Measurements from ENCODE around the gene ACSS3. TPM values are rescaled to one million over a fixed set of nuclear protein-coding genes. Genes with fewer than 3 reads are reported as not detected.

ACSS3 gene
- total RNA-seq, 3 donors from 2014 or later: 32.6 to 147 (median 46.5) TPM

DNA sequence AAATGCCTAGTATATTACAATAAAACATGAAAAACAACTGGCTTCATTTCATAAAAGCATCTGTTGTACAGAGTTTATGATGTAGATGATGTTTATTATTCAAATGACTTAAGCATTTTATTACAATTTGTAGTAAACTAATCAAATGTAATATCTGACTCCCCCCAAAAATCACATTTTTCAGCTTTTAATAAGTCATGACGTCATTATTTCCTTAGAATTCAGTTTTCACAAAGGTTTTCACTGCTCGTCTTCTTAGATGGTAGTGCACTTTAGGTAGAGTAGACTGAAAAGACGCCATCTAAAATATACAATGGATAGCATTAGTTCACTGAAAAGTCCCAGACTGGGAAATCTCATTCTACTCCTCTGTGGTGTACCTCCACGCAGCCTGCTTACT, 181.5 kb downstream of the ACSS3 start:
- TF ChIP-seq POLR2A (IDR thresholded peaks at IDR 0.05): no peak
- TF ChIP-seq CTCF (IDR thresholded peaks at IDR 0.05): no peak
- TF ChIP-seq POLR2AphosphoS5 (IDR thresholded peaks at IDR 0.05): no peak
- no peaks in the 10 kb centered on the region for H3K36me3 ChIP-seq
- no peak overlapping the region for H3K4me3 ChIP-seq
- intact Hi-C loops (cut with DNase I; ENCODE audit: low total_unique reads): no loop called here
- H3K27ac ChIP-seq: no peak overlapping the region
- no peaks in the 10 kb centered on the region for H3K4me1 ChIP-seq
- DNase-seq (ENCODE audit: low spot score in 2 of 2): no peak
- no peaks in the 10 kb centered on the region for H3K27me3 ChIP-seq
- H3K9me3 ChIP-seq: no peaks in the 10 kb centered on the region

DNA sequence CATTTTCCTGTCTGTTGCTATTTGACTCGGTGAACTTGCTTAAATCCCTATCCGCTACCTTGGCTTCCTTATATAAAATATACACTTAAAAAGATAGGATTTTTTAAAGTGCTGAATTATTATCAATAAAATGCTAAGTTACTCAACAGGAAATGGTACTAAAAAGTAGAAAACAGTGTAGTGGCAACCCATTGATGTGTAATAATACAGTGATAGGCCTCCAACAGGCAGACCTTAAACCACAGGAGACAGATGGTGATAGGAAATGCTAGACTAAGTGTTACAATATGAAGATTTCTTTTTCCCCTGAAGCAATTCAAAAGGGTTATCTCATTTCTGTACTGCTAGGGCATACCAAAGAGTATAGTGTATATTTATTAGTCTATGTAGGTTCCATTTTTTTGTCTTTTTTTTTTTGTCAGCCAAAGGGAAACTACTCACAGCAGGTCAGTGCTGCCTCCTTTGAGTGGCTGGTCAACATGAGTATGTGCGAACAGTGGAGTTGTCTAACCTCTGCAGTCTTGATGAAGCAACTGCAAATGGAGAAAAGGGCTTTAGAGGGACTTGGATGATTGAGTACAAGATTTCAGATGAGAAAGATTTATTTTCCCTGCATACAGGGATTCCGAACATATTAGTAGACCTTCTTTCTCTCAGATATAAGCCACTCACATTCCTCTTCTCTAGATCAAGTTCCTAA, 183.8 kb downstream of the ACSS3 start:
- no peak overlapping the region for H3K27ac ChIP-seq
- no peaks in the 10 kb centered on the region for H3K4me1 ChIP-seq
- H3K36me3 ChIP-seq: no peaks in the 10 kb centered on the region
- H3K4me3 ChIP-seq: no peak overlapping the region
- H3K9me3 ChIP-seq: no peaks in the 10 kb centered on the region
- H3K27me3 ChIP-seq: no peaks in the 10 kb centered on the region
- no peak for DNase-seq (ENCODE audit: low spot score in 2 of 2)
- no peak for TF ChIP-seq CTCF (IDR thresholded peaks at IDR 0.05)
- no peak for TF ChIP-seq POLR2A (IDR thresholded peaks at IDR 0.05)
- TF ChIP-seq POLR2AphosphoS5 (IDR thresholded peaks at IDR 0.05): no peak
- intact Hi-C loops (cut with DNase I; ENCODE audit: low total_unique reads): no loop called here

- Histone ChIP-seq H3K4me3 (no peak overlapping the region), H3K27me3 (no peaks in the 10 kb centered on the region), H3K36me3 (no peaks in the 10 kb centered on the region), H3K4me1 (no peaks in the 10 kb centered on the region), H3K27ac (no peak overlapping the region), H3K9me3 (no peaks in the 10 kb centered on the region)
- DNase-seq (ENCODE audit: low spot score in 2 of 2): no peak
- intact Hi-C loops (cut with DNase I; ENCODE audit: low total_unique reads): no loop called here
- no peak for TF ChIP-seq POLR2AphosphoS5 (IDR thresholded peaks at IDR 0.05)
- TF ChIP-seq CTCF (IDR thresholded peaks at IDR 0.05): no peak
- TF ChIP-seq POLR2A (IDR thresholded peaks at IDR 0.05): no peak
These were observed 185.2 kb downstream of the ACSS3 start for GRCh38 chr12:81263072-81263471.

GRCh38 chr12:81270385-81270784, 192.5 kb downstream of the ACSS3 start:
- TF ChIP-seq CTCF (IDR thresholded peaks at IDR 0.05) (no peak), POLR2AphosphoS5 (IDR thresholded peaks at IDR 0.05) (no peak), POLR2A (IDR thresholded peaks at IDR 0.05) (no peak)
- Histone ChIP-seq H3K27ac (no peak overlapping the region), H3K4me1 (no peaks in the 10 kb centered on the region), H3K4me3 (no peak overlapping the region), H3K9me3 (no peaks in the 10 kb centered on the region), H3K27me3 (no peaks in the 10 kb centered on the region), H3K36me3 (no peaks in the 10 kb centered on the region)
- intact Hi-C loops (cut with DNase I; ENCODE audit: low total_unique reads): loop anchor here (5.0 kb wide), 1 partner anchor 537 kb away; no protein-coding TSS in a partner anchor
- no peak for DNase-seq (ENCODE audit: low spot score in 2 of 2)

GRCh38 chr12:81274637-81275529, 197.0 kb downstream of the ACSS3 start:
- DNase-seq (ENCODE audit: low spot score in 2 of 2): no peak
- Histone ChIP-seq H3K4me1 (no peaks in the 10 kb centered on the region), H3K36me3 (no peaks in the 10 kb centered on the region), H3K9me3 (no peaks in the 10 kb centered on the region), H3K27ac (no peak overlapping the region), H3K4me3 (no peak overlapping the region), H3K27me3 (no peaks in the 10 kb centered on the region)
- TF ChIP-seq POLR2AphosphoS5 (IDR thresholded peaks at IDR 0.05) (no peak), CTCF (IDR thresholded peaks at IDR 0.05) (no peak), POLR2A (IDR thresholded peaks at IDR 0.05) (no peak)
- intact Hi-C loops (cut with DNase I; ENCODE audit: low total_unique reads): loop anchor here (5.0 kb wide), 1 partner anchor 532 kb away; no protein-coding TSS in a partner anchor

Measured in breast epithelium (tissue), 4 donors.